ENCODE results near the gene NUDT22.

NUDT22 gene

DNA sequence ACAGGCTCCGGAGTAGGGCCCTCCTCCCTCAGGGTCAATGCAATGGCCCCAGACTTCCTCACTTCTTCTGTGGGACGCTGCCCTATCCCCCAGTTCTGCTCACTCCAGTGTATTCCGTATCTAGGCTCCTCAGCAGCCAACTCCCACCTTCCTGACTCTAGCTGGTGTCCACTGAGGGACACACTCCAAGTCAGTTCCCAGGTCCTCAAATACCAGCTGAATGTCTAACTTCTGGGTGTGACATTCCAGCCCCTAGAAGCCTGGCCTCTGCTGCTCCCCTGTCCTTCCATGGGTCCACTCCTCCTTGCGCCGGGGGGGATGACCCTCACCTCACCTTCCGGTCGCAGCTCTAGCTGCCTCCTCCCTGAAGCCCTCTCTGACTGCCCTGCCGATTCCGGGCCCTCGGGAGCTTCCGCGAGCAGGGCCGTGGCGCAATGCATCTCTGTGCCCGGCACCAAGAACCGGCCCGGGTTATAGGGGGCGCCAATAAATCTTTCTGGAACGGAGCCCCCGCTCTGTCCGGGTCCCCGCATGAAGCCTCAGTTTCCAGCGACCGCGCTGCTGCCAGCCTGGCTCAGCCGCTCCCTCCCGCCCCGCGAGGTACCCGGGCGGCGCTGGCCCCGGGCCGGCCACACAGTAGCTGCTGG is 42.9 kb downstream of the NUDT22 start:
- Histone ChIP-seq H3K4me1 (ENCODE audit: control insufficient read depth, insufficient read depth, low read length) (peaks cover 31% of the 10 kb centered on the region), H3K36me3 (ENCODE audit: control insufficient read depth, insufficient read depth, low read length, severe bottlenecking) (peaks cover 16% of the 10 kb centered on the region), H3K4me3 (ENCODE audit: low read length) (peak overlapping the region; percentile 89), H3K9me3 (ENCODE audit: control insufficient read depth, low read length) (no peaks in the 10 kb centered on the region), H3K27me3 (replicated peaks; ENCODE audit: control insufficient read depth, insufficient read depth, low read length) (no peaks in the 10 kb centered on the region), H3K9ac (ENCODE audit: low read length) (peak overlapping the region; percentile 99)
- peak; percentile 73 for DNase-seq (ENCODE audit: low read depth)

DNA sequence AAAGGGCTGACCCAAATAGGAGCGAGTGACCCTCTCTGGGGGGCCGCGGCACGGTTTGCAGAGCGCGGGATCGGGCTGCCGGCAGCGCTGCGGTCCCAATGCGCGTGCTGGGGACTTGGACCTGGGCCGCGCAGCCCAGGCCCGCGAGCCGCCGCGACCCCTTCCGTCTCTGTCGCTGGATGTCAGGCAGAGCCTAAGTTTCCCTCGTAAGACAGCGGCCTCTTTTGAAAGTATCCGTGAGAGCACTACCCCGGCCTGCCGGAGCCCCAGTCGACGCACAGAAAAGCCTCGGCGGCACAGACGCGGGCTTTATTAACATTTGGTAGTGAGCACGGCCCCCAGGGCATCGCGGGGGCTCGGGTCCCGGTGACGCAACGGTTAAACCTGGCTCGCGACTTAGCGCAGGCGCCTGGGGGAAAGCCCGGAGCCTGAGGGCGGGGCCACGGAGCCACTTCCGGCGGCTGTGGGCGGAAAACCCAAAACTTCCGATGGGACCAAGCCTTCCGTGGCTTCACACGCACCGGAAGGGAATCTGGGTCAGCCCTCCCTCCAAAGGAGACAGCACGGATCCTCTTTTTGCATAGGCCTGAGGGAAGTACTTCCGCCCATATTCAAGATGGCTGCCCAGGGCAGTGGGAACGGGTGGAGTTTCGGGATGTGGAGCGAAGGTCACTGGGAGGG is 43.6 kb downstream of the NUDT22 start:
- Histone ChIP-seq H3K9ac (ENCODE audit: low read length) (peak overlapping the region; percentile 99), H3K36me3 (ENCODE audit: control insufficient read depth, insufficient read depth, low read length, severe bottlenecking) (peaks cover 15% of the 10 kb centered on the region)
- DNase-seq (ENCODE audit: low read depth) = peak; percentile 100

DNA sequence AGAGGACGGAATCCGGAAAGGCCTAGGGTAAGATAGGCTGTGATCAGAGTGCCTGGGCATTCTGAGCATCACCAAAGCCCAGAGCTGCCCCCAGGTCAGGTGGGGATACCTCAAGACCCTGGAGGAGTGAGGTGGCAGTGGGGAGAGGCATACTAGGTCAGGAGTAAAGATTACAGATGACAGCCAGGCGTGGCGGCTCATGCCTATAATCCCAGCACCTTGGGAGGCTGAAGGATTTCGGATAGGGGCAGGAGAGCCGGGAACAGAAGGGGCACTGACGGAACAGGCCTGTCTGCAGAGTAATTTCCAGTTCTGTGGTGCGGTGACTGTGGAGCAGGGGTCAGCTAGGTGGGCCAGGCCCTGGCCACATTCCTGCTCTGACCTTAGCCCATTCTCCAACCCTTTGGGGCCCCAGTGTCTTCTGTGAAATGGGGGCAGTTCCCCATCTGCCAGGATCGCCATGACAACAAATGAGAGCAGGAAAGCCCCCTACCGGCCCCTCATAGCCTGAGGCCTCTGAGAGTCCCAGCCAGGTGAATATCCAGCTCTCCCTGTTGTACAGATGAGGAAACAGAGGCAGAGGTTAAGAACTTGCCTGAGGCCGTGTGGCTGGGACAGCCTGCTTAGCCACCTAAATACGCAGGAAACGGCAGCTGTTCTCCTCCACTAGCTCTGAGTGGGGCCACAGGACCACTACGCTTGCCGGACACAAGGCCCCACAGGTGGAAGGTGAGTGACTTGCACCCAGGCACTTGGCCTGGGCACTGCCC is 49.1 kb downstream of the NUDT22 start:
- no peak for DNase-seq (ENCODE audit: low read depth)
- H3K27me3 ChIP-seq (replicated peaks; ENCODE audit: control insufficient read depth, insufficient read depth, low read length) = no peaks in the 10 kb centered on the region

More for the DNA sequence above, 43.6 kb downstream of the NUDT22 start:
- Histone ChIP-seq H3K9me3 (ENCODE audit: control insufficient read depth, low read length) (no peaks in the 10 kb centered on the region), H3K27me3 (replicated peaks; ENCODE audit: control insufficient read depth, insufficient read depth, low read length) (no peaks in the 10 kb centered on the region), H3K4me1 (ENCODE audit: control insufficient read depth, insufficient read depth, low read length) (peaks cover 31% of the 10 kb centered on the region), H3K4me3 (ENCODE audit: low read length) (peak overlapping the region; percentile 97)

DNA sequence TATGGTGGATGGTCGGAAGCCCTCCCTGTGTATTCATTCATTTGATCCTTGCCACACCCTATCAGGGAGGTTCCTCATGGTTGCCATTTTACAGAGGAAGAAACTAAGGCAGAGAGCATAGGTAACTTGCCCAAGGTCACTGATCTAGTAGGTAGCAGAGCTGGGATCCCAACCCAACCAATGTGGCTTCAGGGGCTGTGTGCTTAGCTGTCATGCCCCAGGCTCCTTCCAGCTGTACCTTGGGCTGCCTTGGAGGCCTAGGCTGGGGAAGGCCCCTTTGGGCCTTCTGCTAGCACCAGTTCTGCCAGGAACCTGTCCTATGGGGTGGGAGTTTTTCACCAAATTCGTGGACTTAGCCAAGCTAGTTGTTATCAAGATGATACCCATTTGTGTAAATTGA is 49.8 kb downstream of the NUDT22 start:
- no peak for DNase-seq (ENCODE audit: low read depth)
- Histone ChIP-seq H3K36me3 (ENCODE audit: control insufficient read depth, insufficient read depth, low read length, severe bottlenecking) (peaks cover 18% of the 10 kb centered on the region), H3K9ac (ENCODE audit: low read length) (no peak overlapping the region), H3K9me3 (ENCODE audit: control insufficient read depth, low read length) (no peaks in the 10 kb centered on the region), H3K27me3 (replicated peaks; ENCODE audit: control insufficient read depth, insufficient read depth, low read length) (no peaks in the 10 kb centered on the region), H3K4me1 (ENCODE audit: control insufficient read depth, insufficient read depth, low read length) (peaks cover 10% of the 10 kb centered on the region), H3K4me3 (ENCODE audit: low read length) (no peak overlapping the region)

More for the DNA sequence above, 49.1 kb downstream of the NUDT22 start:
- Histone ChIP-seq H3K4me1 (ENCODE audit: control insufficient read depth, insufficient read depth, low read length) (peaks cover 10% of the 10 kb centered on the region), H3K9me3 (ENCODE audit: control insufficient read depth, low read length) (no peaks in the 10 kb centered on the region), H3K36me3 (ENCODE audit: control insufficient read depth, insufficient read depth, low read length, severe bottlenecking) (peaks cover 18% of the 10 kb centered on the region), H3K9ac (ENCODE audit: low read length) (no peak overlapping the region), H3K4me3 (ENCODE audit: low read length) (no peak overlapping the region)

DNA sequence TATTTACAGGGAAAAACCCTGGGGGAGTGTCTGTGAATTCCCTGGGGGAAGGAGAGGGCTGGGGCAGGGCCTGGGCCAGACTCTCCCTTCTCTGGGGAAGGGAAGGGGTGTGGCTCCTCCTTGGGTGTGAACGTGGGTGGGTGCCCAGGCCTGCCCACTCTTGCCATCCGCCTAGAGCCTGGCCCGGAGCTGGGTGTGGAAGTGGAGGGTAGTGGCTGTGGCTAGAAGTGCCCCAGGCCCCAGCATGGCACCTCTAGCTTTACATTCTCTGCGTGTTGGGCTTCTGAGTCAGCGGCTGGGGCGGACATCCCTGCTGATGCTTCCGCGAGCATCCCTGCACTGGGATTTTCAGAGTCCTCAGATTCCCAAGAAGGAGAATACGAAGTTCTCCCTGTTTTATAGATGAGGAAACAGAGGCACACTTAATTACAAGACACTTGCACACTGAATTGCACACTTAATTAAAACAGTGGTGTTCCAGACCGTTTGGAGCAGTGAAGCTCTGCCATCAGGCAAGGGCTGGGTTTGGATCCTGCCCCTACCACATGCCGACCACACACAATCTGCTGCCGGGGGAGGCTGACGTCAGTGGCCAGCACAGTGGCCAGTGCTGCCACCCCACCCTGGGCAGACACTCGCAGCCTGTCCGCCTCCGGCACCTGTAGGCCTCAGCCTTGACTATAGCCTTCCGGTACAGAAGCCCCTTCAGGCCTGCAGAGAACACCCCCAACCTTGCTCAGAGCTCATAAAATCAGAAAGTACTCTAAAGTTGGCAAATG is 50.8 kb downstream of the NUDT22 start:
- no peaks in the 10 kb centered on the region for H3K9me3 ChIP-seq (ENCODE audit: control insufficient read depth, low read length)
- DNase-seq (ENCODE audit: low read depth) = no peak

DNA sequence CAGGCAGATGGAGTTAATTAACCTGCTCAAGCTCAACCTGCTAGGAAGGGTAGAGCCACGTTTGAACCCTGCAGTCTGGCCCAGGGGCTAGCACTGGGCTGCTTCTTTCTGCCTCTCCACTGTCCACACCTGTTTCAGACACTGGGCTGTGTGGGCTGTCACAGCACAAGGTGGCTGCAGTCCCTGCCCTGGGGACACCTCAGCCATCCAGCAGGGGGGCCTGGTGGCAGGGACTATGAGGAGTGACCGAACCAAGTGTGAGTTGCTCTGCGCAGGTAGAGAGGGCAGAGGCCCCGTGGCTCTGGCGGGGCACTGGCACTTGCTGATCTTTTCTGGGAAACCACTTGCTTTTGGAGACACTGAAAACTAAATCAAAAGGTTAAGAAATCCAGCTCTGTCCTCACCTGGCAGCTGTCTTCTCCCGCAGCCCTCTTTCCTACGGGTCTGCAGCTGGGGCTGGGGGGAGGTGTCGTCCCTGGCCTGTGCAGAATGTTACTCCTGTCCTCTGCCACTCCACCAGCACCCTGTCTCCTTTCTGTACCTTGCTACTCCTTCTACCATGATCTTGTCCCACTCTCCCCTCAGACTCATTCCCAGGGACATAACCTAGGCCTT is 52.6 kb downstream of the NUDT22 start:
- Histone ChIP-seq H3K9me3 (ENCODE audit: control insufficient read depth, low read length) (no peaks in the 10 kb centered on the region), H3K4me1 (ENCODE audit: control insufficient read depth, insufficient read depth, low read length) (peaks cover 1% of the 10 kb centered on the region)

More for the DNA sequence above, 50.8 kb downstream of the NUDT22 start:
- H3K4me1 ChIP-seq (ENCODE audit: control insufficient read depth, insufficient read depth, low read length) = peaks cover 7% of the 10 kb centered on the region
- peaks cover 18% of the 10 kb centered on the region for H3K36me3 ChIP-seq (ENCODE audit: control insufficient read depth, insufficient read depth, low read length, severe bottlenecking)
- H3K27me3 ChIP-seq (replicated peaks; ENCODE audit: control insufficient read depth, insufficient read depth, low read length) = no peaks in the 10 kb centered on the region
- H3K9ac ChIP-seq (ENCODE audit: low read length) = no peak overlapping the region
- H3K4me3 ChIP-seq (ENCODE audit: low read length) = no peak overlapping the region

More for the DNA sequence above, 52.6 kb downstream of the NUDT22 start:
- Histone ChIP-seq H3K9ac (ENCODE audit: low read length) (no peak overlapping the region), H3K36me3 (ENCODE audit: control insufficient read depth, insufficient read depth, low read length, severe bottlenecking) (peaks cover 22% of the 10 kb centered on the region), H3K4me3 (ENCODE audit: low read length) (no peak overlapping the region), H3K27me3 (replicated peaks; ENCODE audit: control insufficient read depth, insufficient read depth, low read length) (no peaks in the 10 kb centered on the region)
- no peak for DNase-seq (ENCODE audit: low read depth)
